Astrocyte of the cerebellum (primary cell): Measurements from ENCODE around the gene CCDC149.

Experiments used
- DNase-seq: peaks from one replicate; pipeline ENCODE4 v3.0.0-alpha.2; 2011; ENCODE audit warnings: low read depth
- H3K4me3 ChIP-seq: 2 replicates; pipeline ENCODE4 v1.5.1; 2011; ENCODE audit warnings: mild to moderate bottlenecking, low read depth, low read length, moderate library complexity
- in situ Hi-C: cut with HindIII; loops from 2 replicates; pipeline ENCODE4 v1.10.0; 2017; ENCODE audit warnings: low sequenced_read_pairs
- TF ChIP-seq, protein P1 (sequence below): IDR thresholded peaks from 2 replicates; pipeline ENCODE4 v1.5.1; 2012; ENCODE audit warnings: low read length, low read depth, moderate library complexity, mild to moderate bottlenecking; ENCODE audit errors: missing control alignments

Gene CCDC149

DNA sequence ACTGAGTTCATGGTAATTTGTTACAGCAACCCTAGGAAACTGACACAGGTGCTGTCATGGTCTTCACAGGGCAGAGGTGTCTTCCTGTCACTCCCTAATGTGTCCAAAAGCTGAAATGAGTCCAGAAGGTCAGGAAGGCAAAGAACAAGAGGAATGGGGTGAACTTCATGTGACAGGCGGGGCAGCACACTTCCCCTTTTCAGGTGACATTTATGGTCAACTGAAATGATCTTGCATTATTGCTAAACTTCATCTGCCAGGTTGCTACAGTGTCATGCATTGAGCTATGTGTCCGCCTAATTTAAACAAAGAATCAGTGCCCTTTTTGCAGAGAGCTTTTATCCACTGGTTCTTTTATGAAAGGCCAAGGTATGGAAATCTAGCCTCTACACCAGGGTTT is 15.9 kb upstream of the CCDC149 start:
- in situ Hi-C loops, result no loop called here
- no peak overlapping the region for H3K4me3 ChIP-seq
- no peak for DNase-seq
- TF ChIP-seq, protein P1, sequence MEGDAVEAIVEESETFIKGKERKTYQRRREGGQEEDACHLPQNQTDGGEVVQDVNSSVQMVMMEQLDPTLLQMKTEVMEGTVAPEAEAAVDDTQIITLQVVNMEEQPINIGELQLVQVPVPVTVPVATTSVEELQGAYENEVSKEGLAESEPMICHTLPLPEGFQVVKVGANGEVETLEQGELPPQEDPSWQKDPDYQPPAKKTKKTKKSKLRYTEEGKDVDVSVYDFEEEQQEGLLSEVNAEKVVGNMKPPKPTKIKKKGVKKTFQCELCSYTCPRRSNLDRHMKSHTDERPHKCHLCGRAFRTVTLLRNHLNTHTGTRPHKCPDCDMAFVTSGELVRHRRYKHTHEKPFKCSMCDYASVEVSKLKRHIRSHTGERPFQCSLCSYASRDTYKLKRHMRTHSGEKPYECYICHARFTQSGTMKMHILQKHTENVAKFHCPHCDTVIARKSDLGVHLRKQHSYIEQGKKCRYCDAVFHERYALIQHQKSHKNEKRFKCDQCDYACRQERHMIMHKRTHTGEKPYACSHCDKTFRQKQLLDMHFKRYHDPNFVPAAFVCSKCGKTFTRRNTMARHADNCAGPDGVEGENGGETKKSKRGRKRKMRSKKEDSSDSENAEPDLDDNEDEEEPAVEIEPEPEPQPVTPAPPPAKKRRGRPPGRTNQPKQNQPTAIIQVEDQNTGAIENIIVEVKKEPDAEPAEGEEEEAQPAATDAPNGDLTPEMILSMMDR, result no peak

DNA sequence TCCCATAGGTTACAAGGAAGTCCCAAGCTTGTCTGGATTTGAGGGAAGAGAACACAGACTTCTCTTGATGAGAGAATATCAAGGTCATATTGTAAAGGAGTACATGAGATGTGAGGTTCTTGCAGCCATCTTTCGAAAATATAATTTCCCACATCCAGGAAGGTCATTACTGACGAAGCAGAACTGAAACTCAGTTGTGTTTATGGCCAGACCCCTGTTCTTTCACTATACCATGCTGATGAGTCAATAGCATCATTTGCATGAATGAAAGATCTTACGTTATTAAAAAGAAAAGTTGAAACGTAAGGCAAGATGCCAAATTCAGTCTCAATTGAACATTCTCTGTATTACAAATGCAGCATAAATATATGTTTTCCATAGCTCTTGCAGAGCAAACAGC is 14.2 kb upstream of the CCDC149 start:
- in situ Hi-C loops, result no loop called here
- DNase-seq, result no peak
- no peak overlapping the region for H3K4me3 ChIP-seq
- TF ChIP-seq, protein P1, result no peak

DNA sequence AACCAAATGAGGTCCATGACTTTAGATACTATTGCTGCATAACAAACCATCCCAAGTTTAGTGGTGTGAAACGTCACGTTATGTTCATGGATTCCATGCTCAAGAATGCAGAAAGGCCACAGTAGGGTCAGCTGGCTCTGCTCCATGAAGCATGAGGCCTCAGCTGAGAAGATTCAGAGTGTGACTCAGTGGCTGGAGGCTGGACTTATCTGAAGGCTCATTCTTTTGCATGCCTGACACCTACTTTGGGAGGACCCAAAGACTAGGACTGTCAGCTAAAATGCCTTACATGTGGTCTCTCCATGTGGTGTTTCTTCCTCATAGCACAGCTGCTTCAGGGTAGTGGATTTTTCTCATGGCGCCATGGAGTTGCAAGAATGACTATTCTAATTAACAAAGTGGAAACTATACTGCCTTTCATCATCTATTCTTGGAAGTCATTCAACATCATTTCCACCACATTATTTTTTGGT is 11.5 kb upstream of the CCDC149 start:
- in situ Hi-C loops, result no loop called here
- TF ChIP-seq, protein P1, result no peak
- no peak overlapping the region for H3K4me3 ChIP-seq
- peak; percentile 98 for DNase-seq

DNA sequence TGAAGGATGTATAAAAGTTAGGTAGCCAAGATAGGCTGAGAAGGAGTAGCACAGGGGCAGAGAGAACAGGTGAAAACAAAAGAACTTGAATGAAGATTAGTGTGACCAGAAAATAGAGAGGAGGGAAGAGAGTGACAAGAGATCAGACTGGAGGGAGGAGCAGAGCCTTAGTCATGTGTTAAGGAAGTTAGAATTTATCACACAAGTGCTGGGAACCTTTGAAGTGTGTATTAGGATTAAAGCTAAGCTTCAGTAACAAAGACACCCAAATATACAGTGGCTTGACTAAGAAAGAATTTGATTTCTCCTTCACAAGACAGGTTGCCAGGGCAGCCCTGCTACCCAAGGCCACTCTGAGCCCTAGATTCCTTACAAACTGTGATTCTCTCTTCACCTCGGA is 10.7 kb upstream of the CCDC149 start:
- in situ Hi-C loops, result no loop called here
- TF ChIP-seq, protein P1, result no peak
- DNase-seq, result no peak
- H3K4me3 ChIP-seq, result no peak overlapping the region

DNA sequence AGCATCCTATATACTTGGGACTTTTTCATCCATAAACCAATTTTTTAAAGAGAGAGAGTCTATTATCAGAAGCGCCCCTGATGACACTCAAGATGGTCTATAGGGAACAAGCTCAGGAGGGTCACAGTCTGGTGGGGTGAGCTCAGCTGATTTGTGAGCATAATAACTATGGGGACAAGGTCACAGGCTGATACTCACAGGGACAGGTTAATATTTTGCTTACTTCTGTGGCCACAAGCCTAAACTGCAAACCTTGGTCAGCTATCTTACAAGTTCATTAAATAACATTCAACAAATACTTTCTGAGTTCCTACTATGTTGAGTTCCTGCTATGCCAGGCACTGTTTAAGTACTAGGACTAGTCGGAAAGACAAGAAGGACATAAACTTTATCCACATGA is 10.2 kb upstream of the CCDC149 start:
- DNase-seq, result no peak
- no peak overlapping the region for H3K4me3 ChIP-seq
- TF ChIP-seq, protein P1, result no peak
- in situ Hi-C loops, result no loop called here

DNA sequence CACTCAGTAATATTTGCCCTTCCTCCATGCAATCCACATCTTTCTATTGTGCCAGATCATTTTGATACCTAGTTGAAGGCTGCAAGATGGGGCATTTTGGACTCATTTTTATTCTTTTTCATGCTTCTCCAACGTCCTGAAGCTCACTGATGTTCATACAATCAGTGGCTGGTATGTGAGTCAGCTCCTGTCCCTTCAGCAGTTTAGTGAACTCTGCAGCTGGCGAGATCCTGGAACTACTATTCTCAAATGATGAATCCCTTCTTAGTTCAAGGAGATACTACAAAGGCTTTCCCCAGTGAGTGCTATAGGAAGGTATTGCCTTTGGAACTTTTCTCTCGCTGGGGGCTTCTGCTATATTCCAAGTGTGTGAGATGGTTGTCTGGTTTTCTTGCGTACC is 9.6 kb upstream of the CCDC149 start:
- no peak for DNase-seq
- H3K4me3 ChIP-seq, result no peak overlapping the region
- TF ChIP-seq, protein P1, result no peak
- in situ Hi-C loops, result no loop called here

DNA sequence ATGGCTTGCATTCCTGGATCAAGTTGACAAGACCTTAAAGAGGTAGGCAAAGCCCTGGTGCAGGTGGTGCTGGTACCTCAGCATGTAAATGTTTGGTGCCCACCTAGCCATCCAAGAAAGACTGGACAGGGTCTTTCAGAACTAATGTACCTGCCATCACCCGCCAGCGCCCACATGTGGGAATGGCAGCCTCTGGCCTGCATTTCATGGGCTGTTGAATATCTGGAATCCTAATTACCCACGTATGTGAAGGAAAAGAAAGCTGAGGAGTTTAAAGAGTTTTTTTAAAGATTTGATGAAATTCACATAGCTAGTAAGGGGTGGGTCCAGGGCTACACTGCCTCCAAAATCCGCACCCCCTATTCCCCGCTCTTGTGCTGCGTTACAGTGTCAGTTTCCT is 8.6 kb upstream of the CCDC149 start:
- in situ Hi-C loops, result no loop called here
- TF ChIP-seq, protein P1, result no peak
- no peak for DNase-seq
- no peak overlapping the region for H3K4me3 ChIP-seq
